Thoracic aorta (tissue), 2 donors: ENCODE data around the gene ACTR8. TPM values are rescaled to one million over a fixed set of nuclear protein-coding genes. Genes with fewer than 3 reads are reported as not detected.

Experiments
- ATAC-seq: fragments of 150-250 bp; one replicate; pipeline ENCODE4 v1.8.0; 2017; ENCODE audit warnings: low read depth; ENCODE audit not compliant: insufficient number of reproducible peaks, low FRiP score
- DNase-seq: peaks from one replicate; pipeline ENCODE4 v3.0.0-alpha.2; 2020; ENCODE audit warnings: low spot score
- H3K27ac ChIP-seq, 2 donors: fragments of 200-600 bp; sonication (generic); 1 replicate in 1 of 2; 2 replicates in 1 of 2; pipeline ENCODE4 v1.5.1; 2016; ENCODE audit warnings: mild to moderate bottlenecking in 2 of 2, moderate library complexity in 2 of 2
- H3K27me3 ChIP-seq: fragments of 200-600 bp; sonication (generic); replicated peaks from 2 replicates; pipeline ENCODE4 v1.6.0; 2016; ENCODE audit warnings: mild to moderate bottlenecking; ENCODE audit not compliant: insufficient read depth
- H3K36me3 ChIP-seq: fragments of 200-600 bp; sonication (generic); one replicate; pipeline ENCODE4 v1.5.1; 2016
- H3K4me1 ChIP-seq, 2 donors: fragments of 200-600 bp; sonication (generic); 1 replicate in 1 of 2; 2 replicates in 1 of 2; pipeline versions ENCODE4 v1.5.1 to v1.6.0; 2016; ENCODE audit warnings: low read depth in 2 of 2, mild to moderate bottlenecking in 1 of 2; ENCODE audit not compliant: control insufficient read depth in 1 of 2
- H3K4me3 ChIP-seq: fragments of 200-600 bp; sonication (generic); 2 replicates; pipeline ENCODE4 v1.5.1; 2016; ENCODE audit warnings: mild to moderate bottlenecking
- H3K9me3 ChIP-seq: fragments of 200-600 bp; sonication (generic); 2 replicates; pipeline ENCODE4 v1.5.1; 2016
- CTCF ChIP-seq: fragments of 200-600 bp; sonication (generic); IDR thresholded peaks from one replicate; pipeline ENCODE4 v1.5.1; 2019; ENCODE audit warnings: antibody characterized with exemption
- total RNA-seq, 2 donors: library from RNA; depleted of rRNA; stranded (reverse); fragments of >200 nt; gene quantifications; one replicate each; pipeline versions ENCODE4 v1.1.0 to v1.2.3, GENCODE V29; 2016

Gene ACTR8
- total RNA-seq, 2 donors from 2014 or later = 13.1 to 22.8 TPM

- Histone ChIP-seq H3K4me1 (no peaks in the 10 kb centered on the region), H3K27ac (no peak overlapping the region), H3K36me3 (peaks cover 35% of the 10 kb centered on the region), H3K4me3 (no peak overlapping the region), H3K9me3 (no peaks in the 10 kb centered on the region), H3K27me3 (no peaks in the 10 kb centered on the region)
- DNase-seq (no peak), ATAC-seq (no peak)
- TF ChIP-seq CTCF = no peak
These were observed 19.7 kb downstream of the ACTR8 start for GRCh38 chr3:53862241-53862640.

- no peak for ATAC-seq
- no peak for DNase-seq
- H3K9me3 ChIP-seq = no peaks in the 10 kb centered on the region
These were observed 21.8 kb downstream of the ACTR8 start for GRCh38 chr3:53860196-53860595.

GRCh38 chr3:53859178-53859577, 22.8 kb downstream of the ACTR8 start:
- no peak for TF ChIP-seq CTCF
- Histone ChIP-seq H3K9me3 (no peaks in the 10 kb centered on the region), H3K36me3 (peaks cover 17% of the 10 kb centered on the region), H3K27me3 (no peaks in the 10 kb centered on the region), H3K4me3 (no peak overlapping the region), H3K27ac (no peak overlapping the region), H3K4me1 (no peaks in the 10 kb centered on the region)
- ATAC-seq (no peak), DNase-seq (no peak)

More at GRCh38 chr3:53860196-53860595, 21.8 kb downstream of the ACTR8 start:
- TF ChIP-seq CTCF = no peak
- Histone ChIP-seq H3K27ac (no peak overlapping the region), H3K4me3 (no peak overlapping the region), H3K36me3 (peaks cover 27% of the 10 kb centered on the region), H3K27me3 (no peaks in the 10 kb centered on the region), H3K4me1 (no peaks in the 10 kb centered on the region)

- no peak overlapping the region for H3K27ac ChIP-seq
- no peak for TF ChIP-seq CTCF
- H3K9me3 ChIP-seq = no peaks in the 10 kb centered on the region
- no peak overlapping the region for H3K4me3 ChIP-seq
- H3K27me3 ChIP-seq = no peaks in the 10 kb centered on the region
- H3K4me1 ChIP-seq = no peaks in the 10 kb centered on the region
- ATAC-seq = no peak
- no peak for DNase-seq
- H3K36me3 ChIP-seq = peaks cover 13% of the 10 kb centered on the region
These were observed 23.7 kb downstream of the ACTR8 start for GRCh38 chr3:53858096-53858741.

- Histone ChIP-seq H3K27me3 (no peaks in the 10 kb centered on the region), H3K4me1 (no peaks in the 10 kb centered on the region), H3K36me3 (peaks cover 13% of the 10 kb centered on the region), H3K4me3 (no peak overlapping the region), H3K9me3 (no peaks in the 10 kb centered on the region), H3K27ac (no peak overlapping the region)
- ATAC-seq (no peak), DNase-seq (no peak)
- no peak for TF ChIP-seq CTCF
These were observed 25.0 kb downstream of the ACTR8 start for GRCh38 chr3:53856964-53857363.
